ENCODE results near the gene MTHFSD.

- no peak for TF ChIP-seq MXI1 (conservative IDR thresholded peaks at IDR 0.05; ENCODE audit: poor library complexity, severe bottlenecking)
- no peak for TF ChIP-seq CTCF (IDR thresholded peaks at IDR 0.05; ENCODE audit: poor library complexity, severe bottlenecking)
- TF ChIP-seq EZH2 (IDR thresholded peaks at IDR 0.05; ENCODE audit: borderline replicate concordance, insufficient read depth, low read length, poor library complexity, severe bottlenecking) = no peak
- no peak for TF ChIP-seq SMC3 (conservative IDR thresholded peaks at IDR 0.05; ENCODE audit: poor library complexity)
- TF ChIP-seq EP300 (conservative IDR thresholded peaks at IDR 0.05; ENCODE audit: poor library complexity, severe bottlenecking) = no peak
- TF ChIP-seq POLR2AphosphoS5 (IDR thresholded peaks at IDR 0.05) = no peak
- TF ChIP-seq REST (IDR thresholded peaks at IDR 0.05; ENCODE audit: borderline replicate concordance) = no peak
- no peak for TF ChIP-seq TAF1 (IDR thresholded peaks at IDR 0.05; ENCODE audit: low read depth)
Observed at GRCh38 chr16:86550281-86550680, 4.8 kb downstream of the MTHFSD start.
